Esophagus muscularis mucosa (tissue), 3 donors: ENCODE data around the gene SH3PXD2B.

ENCODE experiments used
- CTCF ChIP-seq, 3 experiments: fragments of 200-600 bp in 2 of 3; fragments of 450-650 bp in 1 of 3; sonication (generic) in 2 of 3; IDR thresholded peaks; one replicate each; pipeline ENCODE4 v1.5.1; 2017 to 2019; ENCODE audit warnings: antibody characterized with exemption in 3 of 3, mild to moderate bottlenecking in 2 of 3, moderate library complexity in 1 of 3
- EP300 ChIP-seq: sonication (generic); formaldehyde crosslinking; IDR thresholded peaks from one replicate; pipeline ENCODE4 v1.6.1; 2017; ENCODE audit warnings: antibody characterized with exemption

- TF ChIP-seq CTCF (IDR thresholded peaks at IDR 0.05) = no peak
- no peak for TF ChIP-seq EP300
Observed at GRCh38 chr5:172361566-172362238, 92.6 kb downstream of the SH3PXD2B start.
